ENCODE results near the gene DCC.

Gene DCC

GRCh38 chr18:52791321-52791720 is 451.3 kb downstream of the DCC start:
- no peak overlapping the region for H2BK5ac ChIP-seq (ENCODE audit: low read depth, low read length, poor library complexity, severe bottlenecking)
- H3K4me2 ChIP-seq (ENCODE audit: low read length, poor library complexity, severe bottlenecking): no peak overlapping the region
- no peak overlapping the region for H2AK5ac ChIP-seq (ENCODE audit: low read length, severe bottlenecking)
- no peak overlapping the region for H3K4me3 ChIP-seq (ENCODE audit: insufficient read depth in 1 of 2, low read depth in 1 of 2, low read length in 2 of 2)
- H2BK120ac ChIP-seq (ENCODE audit: low read depth, low read length): no peak overlapping the region
- H3K27ac ChIP-seq (ENCODE audit: low read length, poor library complexity, severe bottlenecking): no peak overlapping the region
- H3K79me1 ChIP-seq (replicated peaks; ENCODE audit: low read length, poor library complexity, severe bottlenecking): no peaks in the 10 kb centered on the region
- H3K18ac ChIP-seq (ENCODE audit: low read depth in 1 of 2, low read length in 2 of 2): no peak overlapping the region
- no peaks in the 10 kb centered on the region for H3K36me3 ChIP-seq (ENCODE audit: control insufficient read depth in 1 of 2, insufficient read depth in 2 of 2, low read depth in 1 of 2, low read length in 2 of 2)
- H3K27me3 ChIP-seq (ENCODE audit: control insufficient read depth in 1 of 2, insufficient read depth in 1 of 2, low read length in 2 of 2): no peaks in the 10 kb centered on the region
- no peak overlapping the region for H2AFZ ChIP-seq (ENCODE audit: low read depth, low read length)
- no peak overlapping the region for H3K4ac ChIP-seq (ENCODE audit: low read depth in 1 of 2, low read length in 2 of 2)
- DNase-seq: no peak
- H3K4me1 ChIP-seq (ENCODE audit: control insufficient read depth, insufficient read depth, low read depth, low read length): no peaks in the 10 kb centered on the region
- no peak overlapping the region for H3K23ac ChIP-seq (ENCODE audit: low read length in 2 of 2)
- 17% methylated on average over 2 of the region's 2 CpGs for WGBS
- no peak overlapping the region for H2BK15ac ChIP-seq (ENCODE audit: low read depth, poor library complexity, severe bottlenecking)
- H3K9ac ChIP-seq (ENCODE audit: low read length): no peak overlapping the region
- H4K91ac ChIP-seq (ENCODE audit: low read length): no peak overlapping the region
- no peak overlapping the region for H3K14ac ChIP-seq (ENCODE audit: low read length in 2 of 2)
- peaks cover 53% of the 10 kb centered on the region for H3K9me3 ChIP-seq (ENCODE audit: control insufficient read depth, low read length)
- H2BK12ac ChIP-seq (ENCODE audit: low read length in 2 of 2): no peak overlapping the region
- H4K8ac ChIP-seq (ENCODE audit: low read length): no peak overlapping the region

- Histone ChIP-seq H3K27me3 (ENCODE audit: control insufficient read depth in 1 of 2, insufficient read depth in 1 of 2, low read length in 2 of 2) (no peaks in the 10 kb centered on the region), H3K79me1 (replicated peaks; ENCODE audit: low read length, poor library complexity, severe bottlenecking) (no peaks in the 10 kb centered on the region), H2AFZ (ENCODE audit: low read depth, low read length) (no peak overlapping the region), H3K18ac (ENCODE audit: low read depth in 1 of 2, low read length in 2 of 2) (no peak overlapping the region), H3K14ac (ENCODE audit: low read length in 2 of 2) (no peak overlapping the region), H2AK5ac (ENCODE audit: low read length, severe bottlenecking) (no peak overlapping the region), H2BK5ac (ENCODE audit: low read depth, low read length, poor library complexity, severe bottlenecking) (no peak overlapping the region), H2BK120ac (ENCODE audit: low read depth, low read length) (no peak overlapping the region), H4K8ac (ENCODE audit: low read length) (no peak overlapping the region), H3K4me1 (ENCODE audit: control insufficient read depth, insufficient read depth, low read depth, low read length) (no peaks in the 10 kb centered on the region), H3K4me3 (ENCODE audit: insufficient read depth in 1 of 2, low read depth in 1 of 2, low read length in 2 of 2) (no peak overlapping the region), H3K36me3 (ENCODE audit: control insufficient read depth in 1 of 2, insufficient read depth in 2 of 2, low read depth in 1 of 2, low read length in 2 of 2) (no peaks in the 10 kb centered on the region), H3K9me3 (ENCODE audit: control insufficient read depth, low read length) (peaks cover 11% of the 10 kb centered on the region), H2BK15ac (ENCODE audit: low read depth, poor library complexity, severe bottlenecking) (no peak overlapping the region), H3K23ac (ENCODE audit: low read length in 2 of 2) (no peak overlapping the region), H3K4ac (ENCODE audit: low read depth in 1 of 2, low read length in 2 of 2) (no peak overlapping the region), H3K4me2 (ENCODE audit: low read length, poor library complexity, severe bottlenecking) (no peak overlapping the region), H4K91ac (ENCODE audit: low read length) (no peak overlapping the region), H2BK12ac (ENCODE audit: low read length in 2 of 2) (no peak overlapping the region), H3K27ac (ENCODE audit: low read length, poor library complexity, severe bottlenecking) (no peak overlapping the region), H3K9ac (ENCODE audit: low read length) (no peak overlapping the region)
- DNase-seq: no peak
- 86% methylated on average over 1 of the region's 1 CpG for WGBS
These were observed 472.8 kb downstream of the DCC start for GRCh38 chr18:52812834-52813233.

GRCh38 chr18:52813635-52814416 is 473.8 kb downstream of the DCC start:
- Histone ChIP-seq H3K4me2 (ENCODE audit: low read length, poor library complexity, severe bottlenecking) (no peak overlapping the region), H3K9me3 (ENCODE audit: control insufficient read depth, low read length) (peaks cover 5% of the 10 kb centered on the region), H3K18ac (ENCODE audit: low read depth in 1 of 2, low read length in 2 of 2) (no peak overlapping the region), H3K4me1 (ENCODE audit: control insufficient read depth, insufficient read depth, low read depth, low read length) (no peaks in the 10 kb centered on the region), H2AFZ (ENCODE audit: low read depth, low read length) (no peak overlapping the region), H3K27ac (ENCODE audit: low read length, poor library complexity, severe bottlenecking) (no peak overlapping the region), H2BK12ac (ENCODE audit: low read length in 2 of 2) (no peak overlapping the region), H2BK15ac (ENCODE audit: low read depth, poor library complexity, severe bottlenecking) (no peak overlapping the region), H3K4me3 (ENCODE audit: insufficient read depth in 1 of 2, low read depth in 1 of 2, low read length in 2 of 2) (no peak overlapping the region), H4K91ac (ENCODE audit: low read length) (no peak overlapping the region), H2BK5ac (ENCODE audit: low read depth, low read length, poor library complexity, severe bottlenecking) (no peak overlapping the region), H4K8ac (ENCODE audit: low read length) (no peak overlapping the region), H3K9ac (ENCODE audit: low read length) (no peak overlapping the region), H3K27me3 (ENCODE audit: control insufficient read depth in 1 of 2, insufficient read depth in 1 of 2, low read length in 2 of 2) (no peaks in the 10 kb centered on the region), H3K23ac (ENCODE audit: low read length in 2 of 2) (no peak overlapping the region), H3K36me3 (ENCODE audit: control insufficient read depth in 1 of 2, insufficient read depth in 2 of 2, low read depth in 1 of 2, low read length in 2 of 2) (no peaks in the 10 kb centered on the region), H2BK120ac (ENCODE audit: low read depth, low read length) (no peak overlapping the region), H2AK5ac (ENCODE audit: low read length, severe bottlenecking) (no peak overlapping the region), H3K79me1 (replicated peaks; ENCODE audit: low read length, poor library complexity, severe bottlenecking) (no peaks in the 10 kb centered on the region), H3K14ac (ENCODE audit: low read length in 2 of 2) (no peak overlapping the region), H3K4ac (ENCODE audit: low read depth in 1 of 2, low read length in 2 of 2) (no peak overlapping the region)
- no peak for DNase-seq
- 30% methylated on average over 1 of the region's 1 CpG for WGBS

- DNase-seq: no peak
- Histone ChIP-seq H3K14ac (ENCODE audit: low read length in 2 of 2) (no peak overlapping the region), H3K4ac (ENCODE audit: low read depth in 1 of 2, low read length in 2 of 2) (no peak overlapping the region), H3K9me3 (ENCODE audit: control insufficient read depth, low read length) (peaks cover 4% of the 10 kb centered on the region), H2BK120ac (ENCODE audit: low read depth, low read length) (no peak overlapping the region), H2BK5ac (ENCODE audit: low read depth, low read length, poor library complexity, severe bottlenecking) (no peak overlapping the region), H3K36me3 (ENCODE audit: control insufficient read depth in 1 of 2, insufficient read depth in 2 of 2, low read depth in 1 of 2, low read length in 2 of 2) (no peaks in the 10 kb centered on the region), H4K91ac (ENCODE audit: low read length) (no peak overlapping the region), H3K4me1 (ENCODE audit: control insufficient read depth, insufficient read depth, low read depth, low read length) (no peaks in the 10 kb centered on the region), H3K23ac (ENCODE audit: low read length in 2 of 2) (no peak overlapping the region), H2AK5ac (ENCODE audit: low read length, severe bottlenecking) (no peak overlapping the region), H3K9ac (ENCODE audit: low read length) (no peak overlapping the region), H3K27ac (ENCODE audit: low read length, poor library complexity, severe bottlenecking) (no peak overlapping the region), H2AFZ (ENCODE audit: low read depth, low read length) (no peak overlapping the region), H3K79me1 (replicated peaks; ENCODE audit: low read length, poor library complexity, severe bottlenecking) (no peaks in the 10 kb centered on the region), H4K8ac (ENCODE audit: low read length) (no peak overlapping the region), H3K27me3 (ENCODE audit: control insufficient read depth in 1 of 2, insufficient read depth in 1 of 2, low read length in 2 of 2) (no peaks in the 10 kb centered on the region), H2BK12ac (ENCODE audit: low read length in 2 of 2) (no peak overlapping the region), H2BK15ac (ENCODE audit: low read depth, poor library complexity, severe bottlenecking) (no peak overlapping the region), H3K4me2 (ENCODE audit: low read length, poor library complexity, severe bottlenecking) (no peak overlapping the region), H3K4me3 (ENCODE audit: insufficient read depth in 1 of 2, low read depth in 1 of 2, low read length in 2 of 2) (no peak overlapping the region), H3K18ac (ENCODE audit: low read depth in 1 of 2, low read length in 2 of 2) (no peak overlapping the region)
- WGBS: no CpG with 5 or more reads among the region's 2 CpGs
These were observed 475.7 kb downstream of the DCC start for GRCh38 chr18:52815651-52816050.

All from mesenchymal stem cell (in vitro differentiated cells and primary cell).